GM12874 (cell line): ENCODE results near the gene CHERP.

Experiments
- CTCF ChIP-seq: IDR thresholded peaks from 2 replicates; pipeline ENCODE4 v1.5.1; 2011; ENCODE audit warnings: low read depth, mild to moderate bottlenecking, control low read depth, low read length, moderate library complexity; ENCODE audit not compliant: insufficient read depth

Gene CHERP

GRCh38 chr19:16519230-16519687, 23.0 kb downstream of the CHERP start:
- no peak for TF ChIP-seq CTCF

GRCh38 chr19:16518483-16519229, 23.6 kb downstream of the CHERP start:
- no peak for TF ChIP-seq CTCF

GRCh38 chr19:16518061-16518460, 24.2 kb downstream of the CHERP start:
- TF ChIP-seq CTCF = no peak

GRCh38 chr19:16516923-16517610, 25.2 kb downstream of the CHERP start:
- no peak for TF ChIP-seq CTCF

- TF ChIP-seq CTCF = no peak
These were observed 25.9 kb downstream of the CHERP start for GRCh38 chr19:16516381-16516780.

GRCh38 chr19:16514383-16515019, 27.7 kb downstream of the CHERP start:
- TF ChIP-seq CTCF = no peak
